H1 (cell line): ENCODE results near the gene DEXI. TPM values are rescaled to one million over a fixed set of nuclear protein-coding genes. Genes with fewer than 3 reads are reported as not detected.

Source experiments
- CBX8 ChIP-seq: fragments of 300-800, 300-1000 bp; sonication (generic); IDR thresholded peaks from 2 replicates; pipeline ENCODE4 v1.7.1; 2016; ENCODE audit warnings: low read depth, low read length, borderline replicate concordance
- EGR1 ChIP-seq: IDR thresholded peaks from 2 replicates; pipeline ENCODE4 v1.6.1; 2011; ENCODE audit warnings: low read depth, low read length, borderline replicate concordance
- EP300 ChIP-seq, 2 experiments: IDR thresholded peaks; 1 replicate in 1 of 2; 2 replicates in 1 of 2; pipeline ENCODE4 v1.6.1; 2011 to 2012; ENCODE audit warnings: low read depth in 2 of 2, low read length in 2 of 2, mild to moderate bottlenecking in 2 of 2, borderline replicate concordance in 1 of 2, inconsistent platforms in 1 of 2, moderate library complexity in 1 of 2
- HDAC6 ChIP-seq: IDR thresholded peaks from one replicate; pipeline ENCODE4 v1.7.1; 2012; ENCODE audit warnings: low read depth, mild to moderate bottlenecking, inconsistent platforms, low read length, moderate library complexity
- JUN ChIP-seq: IDR thresholded peaks from 2 replicates; pipeline ENCODE4 v1.6.1; 2011; ENCODE audit warnings: low read depth, mild to moderate bottlenecking, improper control_type of control experiment, low read length
- PHF8 ChIP-seq: fragments of 200-600 bp; sonication (generic); conservative IDR thresholded peaks from 2 replicates; pipeline ENCODE4 v1.7.1; 2012; ENCODE audit warnings: low read depth, mild to moderate bottlenecking, inconsistent platforms, low read length, moderate library complexity
- SAP30 ChIP-seq: fragments of 300-600 bp; sonication (generic); IDR thresholded peaks from 2 replicates; pipeline ENCODE4 v1.7.1; 2012; ENCODE audit warnings: low read length, moderate library complexity, mild to moderate bottlenecking, inconsistent platforms; ENCODE audit not compliant: insufficient read depth, insufficient replicate concordance
- TEAD4 ChIP-seq: IDR thresholded peaks from 2 replicates; pipeline ENCODE4 v1.6.1; 2012; ENCODE audit warnings: low read depth, low read length, inconsistent platforms, mixed read lengths
- YY1 ChIP-seq: IDR thresholded peaks from 2 replicates; pipeline ENCODE4 v1.6.1; 2011; ENCODE audit warnings: low read depth, mild to moderate bottlenecking, low read length
- polyA plus RNA-seq, 7 experiments: library from polyadenylated mRNA; depleted of rRNA in 3 of 7; stranded (reverse) in 5 of 7; unstranded in 2 of 7; fragments of >200 nt in 5 of 7; fragments of 200-250 nt in 2 of 7; gene quantifications; 1 replicate in 5 of 7; 2 replicates in 1 of 7; 4 replicates in 1 of 7; pipeline versions ENCODE4 v1.2.1 to v1.2.3, GENCODE V29; 2011 to 2013; ENCODE audit warnings: missing spikeins in 2 of 7, mixed read lengths in 2 of 7
- total RNA-seq: library from RNA; stranded (reverse); fragmentation: NEBNext Ultra II Directional; extraction: Animal tissue kit (Norgen Biotek cat#: 25700); gene quantifications from 2 replicates; pipeline ENCODE4 v1.2.1, GENCODE V29; 2021
- TF ChIP-seq, protein P1 (sequence below): fragments of 300-600 bp; sonication (generic); IDR thresholded peaks from 2 replicates; pipeline ENCODE4 v1.7.1; 2012; ENCODE audit warnings: low read length, moderate library complexity, mild to moderate bottlenecking, inconsistent platforms; ENCODE audit not compliant: insufficient replicate concordance

Gene DEXI
- total and polyA plus RNA-seq, 2 of the 8 experiments (the other 6 are each of a cell fraction or from before 2014, with no cell fraction given) = 39.5 to 47.3 TPM

DNA sequence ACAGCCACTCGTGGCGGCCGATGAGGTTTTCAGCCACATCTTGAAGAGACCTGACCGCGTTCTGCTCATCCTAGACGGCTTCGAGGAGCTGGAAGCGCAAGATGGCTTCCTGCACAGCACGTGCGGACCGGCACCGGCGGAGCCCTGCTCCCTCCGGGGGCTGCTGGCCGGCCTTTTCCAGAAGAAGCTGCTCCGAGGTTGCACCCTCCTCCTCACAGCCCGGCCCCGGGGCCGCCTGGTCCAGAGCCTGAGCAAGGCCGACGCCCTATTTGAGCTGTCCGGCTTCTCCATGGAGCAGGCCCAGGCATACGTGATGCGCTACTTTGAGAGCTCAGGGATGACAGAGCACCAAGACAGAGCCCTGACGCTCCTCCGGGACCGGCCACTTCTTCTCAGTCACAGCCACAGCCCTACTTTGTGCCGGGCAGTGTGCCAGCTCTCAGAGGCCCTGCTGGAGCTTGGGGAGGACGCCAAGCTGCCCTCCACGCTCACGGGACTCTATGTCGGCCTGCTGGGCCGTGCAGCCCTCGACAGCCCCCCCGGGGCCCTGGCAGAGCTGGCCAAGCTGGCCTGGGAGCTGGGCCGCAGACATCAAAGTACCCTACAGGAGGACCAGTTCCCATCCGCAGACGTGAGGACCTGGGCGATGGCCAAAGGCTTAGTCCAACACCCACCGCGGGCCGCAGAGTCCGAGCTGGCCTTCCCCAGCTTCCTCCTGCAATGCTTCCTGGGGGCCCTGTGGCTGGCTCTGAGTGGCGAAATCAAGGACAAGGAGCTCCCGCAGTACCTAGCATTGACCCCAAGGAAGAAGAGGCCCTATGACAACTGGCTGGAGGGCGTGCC is 35.1 kb downstream of the DEXI start (continued):
- TF ChIP-seq, protein P1, sequence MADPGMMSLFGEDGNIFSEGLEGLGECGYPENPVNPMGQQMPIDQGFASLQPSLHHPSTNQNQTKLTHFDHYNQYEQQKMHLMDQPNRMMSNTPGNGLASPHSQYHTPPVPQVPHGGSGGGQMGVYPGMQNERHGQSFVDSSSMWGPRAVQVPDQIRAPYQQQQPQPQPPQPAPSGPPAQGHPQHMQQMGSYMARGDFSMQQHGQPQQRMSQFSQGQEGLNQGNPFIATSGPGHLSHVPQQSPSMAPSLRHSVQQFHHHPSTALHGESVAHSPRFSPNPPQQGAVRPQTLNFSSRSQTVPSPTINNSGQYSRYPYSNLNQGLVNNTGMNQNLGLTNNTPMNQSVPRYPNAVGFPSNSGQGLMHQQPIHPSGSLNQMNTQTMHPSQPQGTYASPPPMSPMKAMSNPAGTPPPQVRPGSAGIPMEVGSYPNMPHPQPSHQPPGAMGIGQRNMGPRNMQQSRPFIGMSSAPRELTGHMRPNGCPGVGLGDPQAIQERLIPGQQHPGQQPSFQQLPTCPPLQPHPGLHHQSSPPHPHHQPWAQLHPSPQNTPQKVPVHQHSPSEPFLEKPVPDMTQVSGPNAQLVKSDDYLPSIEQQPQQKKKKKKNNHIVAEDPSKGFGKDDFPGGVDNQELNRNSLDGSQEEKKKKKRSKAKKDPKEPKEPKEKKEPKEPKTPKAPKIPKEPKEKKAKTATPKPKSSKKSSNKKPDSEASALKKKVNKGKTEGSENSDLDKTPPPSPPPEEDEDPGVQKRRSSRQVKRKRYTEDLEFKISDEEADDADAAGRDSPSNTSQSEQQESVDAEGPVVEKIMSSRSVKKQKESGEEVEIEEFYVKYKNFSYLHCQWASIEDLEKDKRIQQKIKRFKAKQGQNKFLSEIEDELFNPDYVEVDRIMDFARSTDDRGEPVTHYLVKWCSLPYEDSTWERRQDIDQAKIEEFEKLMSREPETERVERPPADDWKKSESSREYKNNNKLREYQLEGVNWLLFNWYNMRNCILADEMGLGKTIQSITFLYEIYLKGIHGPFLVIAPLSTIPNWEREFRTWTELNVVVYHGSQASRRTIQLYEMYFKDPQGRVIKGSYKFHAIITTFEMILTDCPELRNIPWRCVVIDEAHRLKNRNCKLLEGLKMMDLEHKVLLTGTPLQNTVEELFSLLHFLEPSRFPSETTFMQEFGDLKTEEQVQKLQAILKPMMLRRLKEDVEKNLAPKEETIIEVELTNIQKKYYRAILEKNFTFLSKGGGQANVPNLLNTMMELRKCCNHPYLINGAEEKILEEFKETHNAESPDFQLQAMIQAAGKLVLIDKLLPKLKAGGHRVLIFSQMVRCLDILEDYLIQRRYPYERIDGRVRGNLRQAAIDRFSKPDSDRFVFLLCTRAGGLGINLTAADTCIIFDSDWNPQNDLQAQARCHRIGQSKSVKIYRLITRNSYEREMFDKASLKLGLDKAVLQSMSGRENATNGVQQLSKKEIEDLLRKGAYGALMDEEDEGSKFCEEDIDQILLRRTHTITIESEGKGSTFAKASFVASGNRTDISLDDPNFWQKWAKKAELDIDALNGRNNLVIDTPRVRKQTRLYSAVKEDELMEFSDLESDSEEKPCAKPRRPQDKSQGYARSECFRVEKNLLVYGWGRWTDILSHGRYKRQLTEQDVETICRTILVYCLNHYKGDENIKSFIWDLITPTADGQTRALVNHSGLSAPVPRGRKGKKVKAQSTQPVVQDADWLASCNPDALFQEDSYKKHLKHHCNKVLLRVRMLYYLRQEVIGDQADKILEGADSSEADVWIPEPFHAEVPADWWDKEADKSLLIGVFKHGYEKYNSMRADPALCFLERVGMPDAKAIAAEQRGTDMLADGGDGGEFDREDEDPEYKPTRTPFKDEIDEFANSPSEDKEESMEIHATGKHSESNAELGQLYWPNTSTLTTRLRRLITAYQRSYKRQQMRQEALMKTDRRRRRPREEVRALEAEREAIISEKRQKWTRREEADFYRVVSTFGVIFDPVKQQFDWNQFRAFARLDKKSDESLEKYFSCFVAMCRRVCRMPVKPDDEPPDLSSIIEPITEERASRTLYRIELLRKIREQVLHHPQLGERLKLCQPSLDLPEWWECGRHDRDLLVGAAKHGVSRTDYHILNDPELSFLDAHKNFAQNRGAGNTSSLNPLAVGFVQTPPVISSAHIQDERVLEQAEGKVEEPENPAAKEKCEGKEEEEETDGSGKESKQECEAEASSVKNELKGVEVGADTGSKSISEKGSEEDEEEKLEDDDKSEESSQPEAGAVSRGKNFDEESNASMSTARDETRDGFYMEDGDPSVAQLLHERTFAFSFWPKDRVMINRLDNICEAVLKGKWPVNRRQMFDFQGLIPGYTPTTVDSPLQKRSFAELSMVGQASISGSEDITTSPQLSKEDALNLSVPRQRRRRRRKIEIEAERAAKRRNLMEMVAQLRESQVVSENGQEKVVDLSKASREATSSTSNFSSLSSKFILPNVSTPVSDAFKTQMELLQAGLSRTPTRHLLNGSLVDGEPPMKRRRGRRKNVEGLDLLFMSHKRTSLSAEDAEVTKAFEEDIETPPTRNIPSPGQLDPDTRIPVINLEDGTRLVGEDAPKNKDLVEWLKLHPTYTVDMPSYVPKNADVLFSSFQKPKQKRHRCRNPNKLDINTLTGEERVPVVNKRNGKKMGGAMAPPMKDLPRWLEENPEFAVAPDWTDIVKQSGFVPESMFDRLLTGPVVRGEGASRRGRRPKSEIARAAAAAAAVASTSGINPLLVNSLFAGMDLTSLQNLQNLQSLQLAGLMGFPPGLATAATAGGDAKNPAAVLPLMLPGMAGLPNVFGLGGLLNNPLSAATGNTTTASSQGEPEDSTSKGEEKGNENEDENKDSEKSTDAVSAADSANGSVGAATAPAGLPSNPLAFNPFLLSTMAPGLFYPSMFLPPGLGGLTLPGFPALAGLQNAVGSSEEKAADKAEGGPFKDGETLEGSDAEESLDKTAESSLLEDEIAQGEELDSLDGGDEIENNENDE = no peak
- TF ChIP-seq SAP30 (no peak), TEAD4 (no peak), PHF8 (no peak), YY1 (no peak), HDAC6 (no peak), EP300 (IDR thresholded peaks at IDR 0.05; ENCODE audit: borderline replicate concordance in 1 of 2, low read depth in 2 of 2, low read length in 2 of 2) (no peak), CBX8 (no peak), JUN (no peak), EGR1 (no peak)
